ENCODE data around the gene LRRC42. TPM values are rescaled to one million over a fixed set of nuclear protein-coding genes. Genes with fewer than 3 reads are reported as not detected.
"Not testable (repeated sequence)": the region's sequence is repeated elsewhere in the genome, so short reads cannot be mapped to it uniquely, and the experiment has no call there.

The LRRC42 gene
- total RNA-seq, 1 donor from 2014 or later = 45.4 TPM

DNA sequence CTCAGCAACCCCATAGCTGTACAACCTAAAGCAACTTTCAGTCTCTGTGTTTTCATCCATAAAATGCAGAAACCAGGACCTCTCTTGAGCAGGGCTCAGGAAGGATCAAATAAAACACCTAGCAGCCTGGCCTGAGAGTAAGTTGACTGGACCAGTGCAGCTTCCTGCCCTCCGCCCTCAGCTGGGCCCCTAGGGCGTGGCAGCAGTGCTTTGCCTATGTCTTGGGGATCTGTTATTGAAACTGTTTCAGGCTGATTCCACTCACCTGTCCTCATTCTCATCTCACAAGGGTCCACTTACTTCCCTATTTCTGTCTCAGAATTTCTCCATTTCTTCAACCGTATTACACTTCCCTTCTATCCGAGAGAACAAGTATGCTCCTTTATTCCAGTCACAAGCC, 17.3 kb downstream of the LRRC42 start:
- no peak for DNase-seq (ENCODE audit: low read depth, low spot score)
- Mint-ChIP-seq H3K4me1 (no peaks in the 10 kb centered on the region), H3K9me3 (no peaks in the 10 kb centered on the region), H3K4me3 (no peak overlapping the region), H3K27me3 (ENCODE audit: low read depth) (no peaks in the 10 kb centered on the region), H3K36me3 (ENCODE audit: low read depth) (peaks cover 10% of the 10 kb centered on the region), H3K27ac (ENCODE audit: unreplicated experiment) (no peak overlapping the region)
- TF ChIP-seq, protein P1, sequence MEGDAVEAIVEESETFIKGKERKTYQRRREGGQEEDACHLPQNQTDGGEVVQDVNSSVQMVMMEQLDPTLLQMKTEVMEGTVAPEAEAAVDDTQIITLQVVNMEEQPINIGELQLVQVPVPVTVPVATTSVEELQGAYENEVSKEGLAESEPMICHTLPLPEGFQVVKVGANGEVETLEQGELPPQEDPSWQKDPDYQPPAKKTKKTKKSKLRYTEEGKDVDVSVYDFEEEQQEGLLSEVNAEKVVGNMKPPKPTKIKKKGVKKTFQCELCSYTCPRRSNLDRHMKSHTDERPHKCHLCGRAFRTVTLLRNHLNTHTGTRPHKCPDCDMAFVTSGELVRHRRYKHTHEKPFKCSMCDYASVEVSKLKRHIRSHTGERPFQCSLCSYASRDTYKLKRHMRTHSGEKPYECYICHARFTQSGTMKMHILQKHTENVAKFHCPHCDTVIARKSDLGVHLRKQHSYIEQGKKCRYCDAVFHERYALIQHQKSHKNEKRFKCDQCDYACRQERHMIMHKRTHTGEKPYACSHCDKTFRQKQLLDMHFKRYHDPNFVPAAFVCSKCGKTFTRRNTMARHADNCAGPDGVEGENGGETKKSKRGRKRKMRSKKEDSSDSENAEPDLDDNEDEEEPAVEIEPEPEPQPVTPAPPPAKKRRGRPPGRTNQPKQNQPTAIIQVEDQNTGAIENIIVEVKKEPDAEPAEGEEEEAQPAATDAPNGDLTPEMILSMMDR (conservative IDR thresholded peaks at IDR 0.05) = no peak

GRCh38 chr1:53964109-53964508, 18.0 kb downstream of the LRRC42 start:
- no peak for DNase-seq (ENCODE audit: low read depth, low spot score)
- H3K4me3 Mint-ChIP-seq = no peak overlapping the region
- peaks cover 10% of the 10 kb centered on the region for H3K36me3 Mint-ChIP-seq (ENCODE audit: low read depth)
- no peaks in the 10 kb centered on the region for H3K27me3 Mint-ChIP-seq (ENCODE audit: low read depth)
- H3K9me3 Mint-ChIP-seq = no peaks in the 10 kb centered on the region
- H3K27ac Mint-ChIP-seq (ENCODE audit: unreplicated experiment) = no peak overlapping the region
- no peaks in the 10 kb centered on the region for H3K4me1 Mint-ChIP-seq
- TF ChIP-seq, protein P1 (conservative IDR thresholded peaks at IDR 0.05) = no peak

- H3K4me1 Mint-ChIP-seq = no peaks in the 10 kb centered on the region
- DNase-seq (ENCODE audit: low read depth, low spot score) = no peak
- H3K36me3 Mint-ChIP-seq (ENCODE audit: low read depth) = peaks cover 13% of the 10 kb centered on the region
- TF ChIP-seq, protein P1 (conservative IDR thresholded peaks at IDR 0.05) = no peak
- H3K4me3 Mint-ChIP-seq = no peak overlapping the region
- no peaks in the 10 kb centered on the region for H3K27me3 Mint-ChIP-seq (ENCODE audit: low read depth)
- H3K9me3 Mint-ChIP-seq = no peaks in the 10 kb centered on the region
- no peak overlapping the region for H3K27ac Mint-ChIP-seq (ENCODE audit: unreplicated experiment)
Measured at GRCh38 chr1:53966794-53967193, 20.6 kb downstream of the LRRC42 start.

- Mint-ChIP-seq H3K36me3 (ENCODE audit: low read depth) (peaks cover 10% of the 10 kb centered on the region), H3K4me1 (no peaks in the 10 kb centered on the region), H3K4me3 (no peak overlapping the region), H3K27ac (ENCODE audit: unreplicated experiment) (no peak overlapping the region), H3K27me3 (ENCODE audit: low read depth) (no peaks in the 10 kb centered on the region), H3K9me3 (no peaks in the 10 kb centered on the region)
- TF ChIP-seq, protein P1 (conservative IDR thresholded peaks at IDR 0.05) = no peak
- DNase-seq (ENCODE audit: low read depth, low spot score) = no peak
Measured at GRCh38 chr1:53967409-53968124, 21.4 kb downstream of the LRRC42 start.

- Mint-ChIP-seq H3K9me3 (no peaks in the 10 kb centered on the region), H3K27ac (ENCODE audit: unreplicated experiment) (no peak overlapping the region), H3K36me3 (ENCODE audit: low read depth) (peaks cover 10% of the 10 kb centered on the region)
Measured at GRCh38 chr1:53968125-53968513, 22.0 kb downstream of the LRRC42 start.

DNA sequence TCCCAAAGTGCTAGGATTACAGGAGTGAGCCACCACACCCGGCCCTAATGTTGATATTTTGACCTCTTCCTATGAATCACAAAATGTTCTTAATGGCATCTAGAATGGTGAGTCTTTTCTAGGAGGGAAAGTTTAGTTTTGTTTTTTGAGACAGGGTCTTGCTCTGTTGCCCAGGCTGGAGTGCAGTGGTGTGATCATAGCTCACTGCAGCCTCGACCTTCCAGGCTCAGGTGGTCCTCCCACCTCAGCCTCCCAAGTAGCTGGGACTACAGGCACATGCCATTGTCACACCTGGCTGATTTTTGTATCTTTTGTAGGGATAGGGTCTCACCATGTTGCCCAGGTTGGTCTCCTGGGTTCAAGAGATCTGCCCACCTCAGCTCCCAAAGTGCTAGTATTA, 23.2 kb downstream of the LRRC42 start:
- not testable (repeated sequence) for H3K27ac Mint-ChIP-seq (ENCODE audit: unreplicated experiment); H3K36me3 Mint-ChIP-seq (ENCODE audit: low read depth); H3K9me3 Mint-ChIP-seq; H3K4me3 Mint-ChIP-seq; H3K27me3 Mint-ChIP-seq (ENCODE audit: low read depth); H3K4me1 Mint-ChIP-seq; DNase-seq (ENCODE audit: low read depth, low spot score)

More at GRCh38 chr1:53968125-53968513, 22.0 kb downstream of the LRRC42 start:
- DNase-seq (ENCODE audit: low read depth, low spot score) = no peak
- TF ChIP-seq, protein P1 (conservative IDR thresholded peaks at IDR 0.05) = no peak
- H3K27me3 Mint-ChIP-seq (ENCODE audit: low read depth) = no peaks in the 10 kb centered on the region
- H3K4me3 Mint-ChIP-seq = no peak overlapping the region
- H3K4me1 Mint-ChIP-seq = no peaks in the 10 kb centered on the region

Measured in neural crest cell (in vitro differentiated cells).